Left ventricle myocardium inferior (tissue), 1 donor: Measurements from ENCODE around the gene PDCD4. TPM values are rescaled to one million over a fixed set of nuclear protein-coding genes. Genes with fewer than 3 reads are reported as not detected.

Experiments used
- DNase-seq: peaks from one replicate; pipeline ENCODE4 v3.0.0-alpha.2; 2020
- H3K27ac ChIP-seq: fragments of 200-600 bp; replicated peaks from 2 replicates; pipeline ENCODE4 v1.8.0; 2021
- H3K27me3 ChIP-seq: fragments of 200-600 bp; 2 replicates; pipeline ENCODE4 v1.8.0; 2021; ENCODE audit warnings: low read depth
- H3K36me3 ChIP-seq: fragments of 200-600 bp; 2 replicates; pipeline ENCODE4 v1.8.0; 2021
- H3K4me1 ChIP-seq: fragments of 200-600 bp; 2 replicates; pipeline ENCODE4 v1.8.0; 2021
- H3K4me3 ChIP-seq: fragments of 200-600 bp; 2 replicates; pipeline ENCODE4 v1.8.0; 2021; ENCODE audit warnings: mild to moderate bottlenecking, moderate library complexity
- H3K9me3 ChIP-seq: fragments of 200-600 bp; replicated peaks from 2 replicates; pipeline ENCODE4 v1.8.0; 2021
- intact Hi-C: fragments of 100-400 bp; cut with micrococcal nuclease; formaldehyde crosslinking; loops from one replicate; pipeline ENCODE4 v1.11.0; 2022
- total RNA-seq: library from RNA; stranded (reverse); fragmentation: NEBNext Ultra II Directional; extraction: Animal tissue kit (Norgen Biotek cat#: 25700); gene quantifications from one replicate; pipeline ENCODE4 v1.2.1, GENCODE V29; 2021
- TF ChIP-seq, protein P1 (sequence below): fragments of 200-600 bp; IDR thresholded peaks from 2 replicates; pipeline ENCODE4 v1.8.0; 2021; ENCODE audit warnings: antibody characterized with exemption, mild to moderate bottlenecking, borderline replicate concordance
- donor health status: DM: no; HTN: yes; CAD: no; lungs with severe emphysema.

Gene PDCD4
- total RNA-seq, 1 donor from 2014 or later: 86.5 TPM

DNA sequence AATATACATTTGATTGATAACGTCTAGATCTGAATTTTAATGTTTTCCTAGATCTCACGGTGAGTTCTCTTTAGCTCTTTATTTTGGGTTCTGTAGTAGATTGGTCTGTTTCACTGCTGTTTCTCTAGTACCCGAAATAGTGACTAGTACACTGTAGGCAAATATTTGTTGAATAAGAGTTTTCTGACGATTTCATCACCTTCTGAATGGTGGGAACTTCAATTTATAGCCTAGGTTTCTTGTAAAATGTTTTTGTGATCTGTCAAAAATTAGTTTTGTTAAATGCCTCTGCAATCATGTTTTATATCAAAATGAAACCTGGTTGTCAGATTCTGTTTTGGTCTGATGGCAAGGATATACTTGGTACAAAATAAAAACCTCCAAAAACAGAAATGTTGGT, 10.2 kb downstream of the PDCD4 start:
- peaks cover 62% of the 10 kb centered on the region for H3K4me1 ChIP-seq
- no peaks in the 10 kb centered on the region for H3K27me3 ChIP-seq
- TF ChIP-seq, protein P1, sequence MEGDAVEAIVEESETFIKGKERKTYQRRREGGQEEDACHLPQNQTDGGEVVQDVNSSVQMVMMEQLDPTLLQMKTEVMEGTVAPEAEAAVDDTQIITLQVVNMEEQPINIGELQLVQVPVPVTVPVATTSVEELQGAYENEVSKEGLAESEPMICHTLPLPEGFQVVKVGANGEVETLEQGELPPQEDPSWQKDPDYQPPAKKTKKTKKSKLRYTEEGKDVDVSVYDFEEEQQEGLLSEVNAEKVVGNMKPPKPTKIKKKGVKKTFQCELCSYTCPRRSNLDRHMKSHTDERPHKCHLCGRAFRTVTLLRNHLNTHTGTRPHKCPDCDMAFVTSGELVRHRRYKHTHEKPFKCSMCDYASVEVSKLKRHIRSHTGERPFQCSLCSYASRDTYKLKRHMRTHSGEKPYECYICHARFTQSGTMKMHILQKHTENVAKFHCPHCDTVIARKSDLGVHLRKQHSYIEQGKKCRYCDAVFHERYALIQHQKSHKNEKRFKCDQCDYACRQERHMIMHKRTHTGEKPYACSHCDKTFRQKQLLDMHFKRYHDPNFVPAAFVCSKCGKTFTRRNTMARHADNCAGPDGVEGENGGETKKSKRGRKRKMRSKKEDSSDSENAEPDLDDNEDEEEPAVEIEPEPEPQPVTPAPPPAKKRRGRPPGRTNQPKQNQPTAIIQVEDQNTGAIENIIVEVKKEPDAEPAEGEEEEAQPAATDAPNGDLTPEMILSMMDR: no peak
- no peaks in the 10 kb centered on the region for H3K9me3 ChIP-seq
- peak overlapping the region; percentile 75 for H3K27ac ChIP-seq
- intact Hi-C loops: loop anchor here (10.0 kb wide), 1 partner anchor 277 kb away; no protein-coding TSS in a partner anchor
- H3K4me3 ChIP-seq: peak overlapping the region; percentile 52
- H3K36me3 ChIP-seq: peaks cover 59% of the 10 kb centered on the region
- DNase-seq: no peak

DNA sequence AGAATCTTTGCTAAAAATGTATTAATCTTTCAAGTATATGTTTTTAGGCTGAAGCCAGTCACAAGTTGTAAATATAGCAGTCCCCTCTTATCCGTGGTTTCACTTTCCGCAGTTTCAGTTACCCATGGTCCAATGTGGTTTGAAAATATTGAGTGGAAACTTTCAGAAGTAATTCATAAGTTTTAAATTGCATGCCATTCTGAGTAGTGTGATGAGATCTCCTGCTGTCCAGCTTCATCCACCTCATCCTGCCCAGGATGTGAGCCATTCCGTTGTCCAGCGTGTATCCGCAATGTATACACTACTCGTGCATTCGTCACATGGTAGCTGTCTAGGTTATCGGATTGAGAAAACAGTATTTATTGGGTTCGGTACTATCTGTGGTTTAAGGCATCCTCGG, 12.2 kb downstream of the PDCD4 start:
- no peak for DNase-seq
- Histone ChIP-seq H3K27me3 (no peaks in the 10 kb centered on the region), H3K9me3 (no peaks in the 10 kb centered on the region), H3K4me1 (peaks cover 54% of the 10 kb centered on the region), H3K36me3 (peaks cover 70% of the 10 kb centered on the region), H3K4me3 (peak overlapping the region; percentile 52), H3K27ac (peak overlapping the region; percentile 1)
- intact Hi-C loops: loop anchor here (10.0 kb wide), 1 partner anchor 279 kb away; no protein-coding TSS in a partner anchor
- TF ChIP-seq, protein P1: no peak

DNA sequence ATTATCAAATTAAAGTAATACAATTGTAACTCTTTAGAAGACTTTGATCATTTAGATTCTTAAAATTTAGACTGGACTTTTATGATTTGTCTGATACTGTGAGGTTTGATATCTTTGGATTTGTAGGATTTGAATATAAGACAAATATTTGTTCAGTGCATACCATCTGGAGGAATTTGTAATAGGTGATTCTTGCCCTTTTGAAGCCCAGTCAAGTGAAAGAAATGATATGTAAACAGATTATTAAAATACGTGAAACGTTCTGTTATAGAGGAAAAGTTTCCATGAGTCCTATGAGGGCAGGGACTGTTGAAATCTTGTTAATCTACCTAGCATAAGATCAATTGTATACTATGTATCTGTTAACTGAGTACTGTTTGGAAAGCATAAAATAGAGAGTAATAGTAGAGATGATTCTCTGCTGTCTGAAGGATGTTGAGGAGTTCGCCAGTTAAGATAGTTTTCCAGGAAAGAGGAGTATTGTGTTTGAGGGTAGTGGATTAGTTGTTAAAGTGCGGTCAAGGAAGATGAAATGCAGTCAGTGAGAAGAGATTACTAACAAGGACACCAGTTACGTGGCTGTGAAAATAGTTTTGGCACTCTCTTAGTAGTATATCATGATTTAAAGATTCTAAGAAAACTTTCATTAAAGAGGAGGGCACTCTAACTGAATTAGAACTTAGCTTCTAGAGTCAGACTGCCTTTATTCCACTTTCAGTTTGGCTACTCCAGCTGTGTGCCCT, 14.4 kb downstream of the PDCD4 start:
- peaks cover 35% of the 10 kb centered on the region for H3K4me1 ChIP-seq
- H3K27me3 ChIP-seq: no peaks in the 10 kb centered on the region
- peaks cover 90% of the 10 kb centered on the region for H3K36me3 ChIP-seq
- DNase-seq: no peak
- intact Hi-C loops: loop anchor here (10.0 kb wide), 1 partner anchor 281 kb away; no protein-coding TSS in a partner anchor
- H3K27ac ChIP-seq: no peak overlapping the region
- TF ChIP-seq, protein P1: no peak
- H3K9me3 ChIP-seq: no peaks in the 10 kb centered on the region
- H3K4me3 ChIP-seq: no peak overlapping the region

DNA sequence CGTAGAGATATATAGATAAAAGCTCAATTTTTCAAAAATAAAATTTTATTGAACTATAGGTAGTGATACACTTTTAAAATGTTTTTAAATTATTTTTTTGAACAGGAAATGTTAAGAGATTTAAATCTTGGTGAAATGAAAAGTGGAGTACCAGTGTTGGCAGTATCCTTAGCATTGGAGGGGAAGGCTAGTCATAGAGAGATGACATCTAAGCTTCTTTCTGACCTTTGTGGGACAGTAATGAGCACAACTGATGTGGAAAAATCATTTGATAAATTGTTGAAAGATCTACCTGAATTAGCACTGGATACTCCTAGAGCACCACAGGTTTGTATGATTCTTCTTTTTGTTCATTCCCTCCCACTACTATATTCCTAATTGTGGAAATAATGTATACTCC, 15.8 kb downstream of the PDCD4 start:
- DNase-seq: no peak
- Histone ChIP-seq H3K27me3 (no peaks in the 10 kb centered on the region), H3K4me3 (no peak overlapping the region), H3K9me3 (no peaks in the 10 kb centered on the region), H3K27ac (no peak overlapping the region), H3K4me1 (peaks cover 32% of the 10 kb centered on the region), H3K36me3 (peaks cover 87% of the 10 kb centered on the region)
- TF ChIP-seq, protein P1: no peak
- intact Hi-C loops: loop anchor here (10.0 kb wide), 1 partner anchor 283 kb away; no protein-coding TSS in a partner anchor

DNA sequence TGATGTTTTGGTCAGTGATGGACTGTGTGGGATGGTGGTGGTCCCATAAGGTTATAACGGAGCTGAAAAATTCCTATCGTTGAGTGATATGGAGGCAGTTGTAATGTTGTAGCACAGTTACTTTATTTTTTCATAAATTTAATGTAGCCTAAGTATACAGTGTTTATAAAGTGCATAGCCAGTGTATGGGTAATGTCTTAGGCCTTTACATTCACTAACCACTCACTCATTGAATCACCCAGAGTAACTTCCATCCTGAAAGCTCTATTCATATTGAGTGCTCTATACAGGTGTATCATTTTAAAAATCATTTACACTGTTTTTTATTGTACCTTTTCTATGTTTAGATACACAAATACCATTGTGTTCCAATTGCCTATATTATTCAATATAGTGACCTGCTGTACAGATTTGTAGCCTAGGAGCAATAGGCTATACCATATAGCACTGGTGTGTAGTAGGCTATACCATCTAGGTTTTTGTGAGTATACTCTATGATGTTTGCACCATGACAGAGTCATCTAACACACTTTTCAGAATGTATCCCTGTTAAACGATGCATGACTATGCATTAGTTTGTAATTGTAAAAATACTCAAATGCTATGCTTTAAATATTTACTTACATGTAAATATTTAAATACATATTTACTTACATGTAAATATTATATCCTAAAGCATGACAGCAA, 21.0 kb downstream of the PDCD4 start:
- H3K4me3 ChIP-seq: no peak overlapping the region
- H3K9me3 ChIP-seq: no peaks in the 10 kb centered on the region
- peaks cover 73% of the 10 kb centered on the region for H3K36me3 ChIP-seq
- peaks cover 28% of the 10 kb centered on the region for H3K4me1 ChIP-seq
- DNase-seq: no peak
- intact Hi-C loops: loop anchor here (5.0 to 10.0 kb wide), 2 partner anchors 88 to 145 kb away; no protein-coding TSS in a partner anchor
- TF ChIP-seq, protein P1: no peak
- no peak overlapping the region for H3K27ac ChIP-seq
- H3K27me3 ChIP-seq: no peaks in the 10 kb centered on the region
